GM18517 (cell line): ENCODE results near the gene TMEM200A.

Source experiments
- ATAC-seq: cut with Tn5 transposase; IDR thresholded peaks from one replicate; pipeline ENCODE4 v1.9.1; 2021; ENCODE audit warnings: mild to moderate bottlenecking, moderate library complexity; ENCODE audit not compliant: unreplicated experiment

TMEM200A gene

DNA sequence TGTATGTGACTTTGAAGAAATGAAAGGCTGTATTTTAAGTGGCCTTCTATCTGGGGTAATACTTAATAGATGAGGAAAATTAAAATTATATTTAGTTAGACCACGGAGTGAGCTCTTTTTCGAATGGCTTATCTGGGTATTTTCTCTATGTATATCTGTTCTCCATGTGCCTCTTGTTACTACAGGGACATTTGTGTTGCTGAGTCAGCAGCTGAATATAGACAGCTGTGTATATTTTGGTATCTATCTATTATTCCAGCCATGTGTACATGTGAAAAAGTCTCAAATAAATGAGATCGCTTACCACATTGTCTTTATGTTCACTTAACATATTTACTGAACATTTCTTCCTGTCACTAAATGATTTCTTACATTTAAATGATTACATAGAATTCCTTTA, 57.2 kb downstream of the TMEM200A start:
- ATAC-seq: no peak

DNA sequence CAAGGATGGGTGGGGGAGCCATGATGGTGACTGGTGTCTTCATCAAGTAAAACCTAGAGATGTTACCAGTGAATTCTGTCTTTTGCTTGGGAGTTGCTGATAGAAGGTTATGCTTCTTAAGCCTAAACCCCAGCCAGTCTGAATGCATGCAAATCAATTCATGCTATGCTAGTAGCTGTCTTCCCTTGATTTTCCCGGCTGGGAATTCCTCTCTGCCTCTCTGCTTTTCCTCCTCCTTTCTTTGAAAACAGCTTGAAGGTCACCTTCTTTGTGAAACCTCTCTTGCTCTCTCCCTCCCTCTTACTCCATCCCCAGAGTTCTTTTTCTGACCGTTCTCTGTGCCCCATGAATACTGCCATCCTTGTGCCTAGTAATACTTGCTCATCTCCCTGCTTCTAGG, 58.9 kb downstream of the TMEM200A start:
- no peak for ATAC-seq

DNA sequence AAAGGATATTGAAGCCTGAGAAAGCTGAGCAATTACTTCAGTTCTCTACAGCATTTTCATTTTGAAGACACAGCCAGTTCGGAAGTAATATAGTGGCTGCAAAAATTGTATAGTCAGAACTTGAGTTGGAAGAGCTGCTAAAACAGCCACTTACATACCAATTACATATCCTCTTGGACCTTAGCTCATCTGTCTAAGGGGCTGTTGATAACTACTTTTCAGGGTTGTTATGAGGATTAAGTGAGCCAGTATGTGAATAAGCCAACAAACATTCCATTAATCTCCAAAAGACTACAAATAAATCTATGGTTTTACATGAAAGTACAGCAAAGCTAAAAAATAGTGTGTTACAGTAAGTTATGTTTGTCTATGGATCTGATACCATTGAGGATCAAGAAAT, 59.7 kb downstream of the TMEM200A start:
- no peak for ATAC-seq

DNA sequence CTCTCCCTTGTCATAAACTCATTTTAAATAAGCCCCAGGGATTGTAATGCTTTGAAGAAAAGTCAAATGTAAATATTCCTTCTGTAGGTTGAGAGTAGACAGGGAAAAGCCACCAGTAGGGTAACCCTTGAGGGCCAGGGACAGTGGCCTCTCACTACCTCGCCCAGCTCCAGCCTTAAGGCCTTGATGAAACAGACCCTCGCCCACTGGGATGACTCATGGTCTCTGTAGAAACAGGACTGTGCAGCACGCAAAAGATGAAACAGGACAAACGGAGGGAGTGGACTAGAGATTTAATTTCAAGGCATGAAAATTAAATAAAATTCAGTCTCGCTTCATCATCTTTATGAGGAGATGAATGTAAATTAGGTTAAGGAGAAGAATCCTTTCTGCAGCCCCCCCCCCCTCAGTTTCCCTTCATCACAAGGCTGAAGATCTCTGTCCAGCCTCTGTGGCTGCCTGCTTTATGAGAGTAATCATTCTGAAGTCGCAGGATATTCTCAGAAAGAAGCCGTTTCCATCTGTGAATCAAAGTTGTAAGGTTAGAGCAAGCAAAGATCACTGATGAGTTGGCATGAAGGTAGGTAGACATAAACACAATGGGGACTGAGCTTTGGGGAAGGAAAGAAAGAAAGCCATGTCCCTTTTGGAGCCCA, 60.4 kb downstream of the TMEM200A start:
- no peak for ATAC-seq

DNA sequence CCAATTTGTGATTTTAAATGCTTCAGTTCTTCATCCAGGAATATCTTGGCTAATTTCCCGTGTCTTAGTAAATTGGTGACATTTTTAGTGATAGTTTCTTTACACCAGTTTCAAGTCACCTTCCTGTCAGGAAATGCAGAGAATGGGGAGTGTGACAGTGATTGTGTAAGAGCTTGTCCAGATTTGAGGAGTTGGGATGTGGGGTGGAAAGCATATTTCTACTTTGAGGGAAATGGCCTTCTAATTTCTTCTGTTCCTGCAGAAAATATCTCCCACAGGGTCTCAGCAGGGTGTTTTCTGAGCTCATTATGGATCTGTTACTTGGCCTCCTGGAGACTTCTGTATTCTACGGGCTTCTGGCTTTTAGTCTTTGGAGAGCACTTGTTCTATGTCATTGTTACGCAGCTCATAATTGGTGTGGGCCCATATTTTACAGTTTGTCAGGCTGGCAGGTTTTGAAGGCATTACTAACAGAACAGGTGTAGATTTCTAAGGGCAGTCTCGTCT, 65.6 kb downstream of the TMEM200A start:
- ATAC-seq: no peak

DNA sequence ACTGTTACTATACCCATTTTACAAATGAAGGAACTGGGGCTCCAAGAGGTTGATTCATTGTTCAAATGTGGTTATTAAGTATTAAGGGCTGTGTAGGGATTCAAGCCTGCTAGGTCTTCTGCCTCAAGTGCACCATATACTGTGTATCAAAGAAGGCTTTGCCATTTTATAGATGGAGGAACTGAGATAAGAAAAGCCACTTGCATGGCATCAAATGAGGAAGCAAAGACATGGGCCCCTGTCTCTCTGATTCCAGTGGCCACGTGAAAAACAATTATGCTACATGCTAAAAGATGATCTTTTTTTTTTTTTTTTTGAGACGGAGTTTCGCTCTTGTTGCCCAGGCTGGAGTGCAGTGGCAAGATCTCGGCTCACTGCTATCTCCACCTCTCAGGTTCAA, 67.0 kb downstream of the TMEM200A start:
- no peak for ATAC-seq

DNA sequence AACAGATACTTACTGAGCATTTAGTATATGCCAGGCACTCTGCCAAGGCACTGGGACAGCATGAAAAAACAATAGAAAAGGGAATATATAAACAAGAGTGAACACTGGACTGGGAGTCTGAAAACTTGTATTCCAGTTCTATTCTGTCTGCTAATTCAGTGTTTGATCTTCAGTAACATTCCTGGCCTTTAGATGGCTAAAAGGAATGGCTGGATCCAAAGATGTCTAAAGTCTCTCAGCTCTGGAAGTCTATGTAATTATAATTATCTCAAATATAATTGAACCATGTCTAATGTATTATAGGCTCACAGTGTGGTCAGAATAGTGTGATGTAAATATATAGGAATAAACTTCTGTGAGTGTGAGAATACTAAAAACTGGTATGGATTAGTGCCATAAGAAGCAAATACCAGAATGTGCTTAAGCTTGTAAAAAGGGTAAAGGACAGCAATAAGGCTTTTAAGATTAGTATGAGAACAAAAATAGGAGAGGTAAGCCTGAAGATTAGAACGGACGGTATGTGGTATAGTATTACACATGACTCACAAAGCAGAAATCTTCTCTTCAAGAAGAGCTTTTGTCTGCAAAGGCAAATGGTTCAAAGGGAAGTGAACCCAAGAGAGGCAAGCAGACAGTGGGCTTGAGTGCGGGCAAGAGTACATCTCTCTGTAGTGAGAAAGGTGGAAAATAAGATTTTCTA, 68.5 kb downstream of the TMEM200A start:
- no peak for ATAC-seq

DNA sequence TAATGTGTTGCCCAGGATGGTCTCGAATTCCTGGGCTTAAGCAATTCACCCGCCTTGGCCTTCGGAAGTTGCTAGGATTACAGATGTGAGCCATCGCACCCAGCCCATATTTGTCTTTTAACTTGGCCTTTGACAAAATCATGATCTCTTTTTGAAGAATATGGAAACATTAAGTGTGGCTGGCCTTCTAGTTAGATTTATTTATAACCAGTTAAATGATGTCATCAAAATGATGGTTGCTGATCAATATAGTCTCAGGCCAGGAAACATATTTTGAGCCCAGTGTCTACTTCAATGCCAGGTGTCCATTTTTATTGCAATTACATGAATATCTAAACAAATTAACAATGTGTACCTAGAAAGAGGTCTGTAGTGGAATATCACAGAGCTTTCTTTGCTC, 69.4 kb downstream of the TMEM200A start:
- no peak for ATAC-seq

DNA sequence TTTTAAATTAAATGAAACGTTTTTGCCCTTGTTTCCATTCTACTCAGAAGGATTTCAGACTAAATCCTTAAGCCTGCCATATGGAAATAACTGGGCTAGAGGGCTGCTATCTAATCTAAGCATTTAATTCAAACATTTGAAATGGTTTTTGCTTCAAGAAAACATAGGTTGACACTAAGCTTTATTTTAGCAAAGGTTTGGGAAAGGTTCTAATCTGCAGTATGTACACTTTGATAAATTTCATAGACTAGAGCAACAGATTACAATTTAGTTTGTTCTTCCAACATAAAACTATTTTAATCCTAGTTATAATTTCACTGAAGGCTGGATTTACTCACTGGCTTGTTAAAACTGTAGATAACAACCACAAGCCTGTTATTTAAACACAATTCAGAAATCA, 72.1 kb downstream of the TMEM200A start:
- ATAC-seq: no peak

DNA sequence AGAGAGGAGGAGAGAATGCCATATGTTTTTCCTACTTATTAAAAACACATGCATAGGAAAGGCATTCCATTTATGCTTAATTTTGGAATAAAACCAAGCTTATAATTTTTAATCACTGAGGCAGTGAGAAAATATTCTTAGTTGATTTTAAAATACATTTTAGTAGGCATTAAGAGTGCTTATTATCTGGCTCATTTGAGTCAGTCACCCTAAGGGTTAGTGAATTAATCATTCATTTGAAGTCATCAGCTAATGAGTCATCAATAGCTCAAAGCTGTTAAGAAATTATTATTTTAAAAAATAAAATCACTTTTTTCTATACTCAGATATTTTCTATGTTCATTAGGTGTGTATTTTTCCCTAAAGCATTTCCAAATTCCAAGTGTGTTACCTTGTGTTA, 81.6 kb downstream of the TMEM200A start:
- ATAC-seq: no peak

DNA sequence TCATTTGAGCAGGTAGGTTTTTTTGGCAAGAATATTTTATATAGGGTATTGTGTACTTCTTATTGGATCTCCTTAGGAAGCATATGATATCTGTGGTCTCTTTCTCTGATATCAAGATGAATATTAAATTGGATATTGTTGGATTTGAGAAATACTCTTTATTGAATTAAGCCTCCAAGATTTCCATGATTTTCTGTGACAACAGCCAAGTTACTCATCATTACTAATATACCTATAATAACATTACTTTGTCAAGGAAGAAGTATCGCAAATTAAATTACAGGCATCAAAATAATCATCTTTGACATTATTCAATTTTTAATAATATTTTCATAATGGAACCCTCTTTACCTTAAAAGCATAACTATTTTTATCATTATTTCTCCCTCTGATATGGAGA, 86.5 kb downstream of the TMEM200A start:
- no peak for ATAC-seq

DNA sequence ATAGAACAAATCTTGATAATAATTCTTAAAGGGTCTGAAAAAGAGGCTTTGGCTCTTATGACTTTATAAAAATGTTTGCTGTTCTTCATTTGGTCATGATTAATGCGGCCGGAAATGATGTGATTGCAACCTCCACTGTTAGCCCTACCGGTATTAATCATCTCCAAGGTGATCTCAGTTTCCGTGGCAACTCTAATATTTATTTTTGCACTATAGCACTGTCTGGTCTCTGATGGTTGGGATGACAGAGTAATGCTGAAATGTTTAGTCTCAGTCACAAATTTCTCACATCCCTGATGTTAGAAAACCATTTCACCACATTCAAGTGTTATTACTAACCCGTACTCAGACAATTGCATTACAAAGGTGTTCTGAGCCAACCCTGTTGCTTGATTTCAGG, 87.4 kb downstream of the TMEM200A start:
- ATAC-seq: no peak

DNA sequence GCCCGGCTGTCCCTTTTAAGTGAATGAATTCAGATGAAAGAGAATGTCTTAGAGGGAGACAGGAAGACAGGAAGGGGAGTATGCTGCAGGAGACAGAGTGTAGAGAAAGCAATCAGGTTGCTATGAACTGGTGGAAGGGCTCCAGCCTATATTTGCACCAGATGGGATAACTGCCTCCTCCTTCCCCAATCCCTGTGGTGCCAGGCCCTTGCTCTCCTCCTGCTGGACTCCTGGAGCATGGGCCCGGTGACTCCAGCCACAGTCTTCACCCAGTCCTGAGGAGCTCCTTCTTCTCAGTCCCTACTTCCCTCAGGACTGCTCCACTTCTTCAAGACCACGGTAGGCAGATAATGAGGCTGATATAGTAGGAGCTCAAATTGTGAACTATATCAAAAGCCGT, 91.8 kb downstream of the TMEM200A start:
- ATAC-seq: no peak

DNA sequence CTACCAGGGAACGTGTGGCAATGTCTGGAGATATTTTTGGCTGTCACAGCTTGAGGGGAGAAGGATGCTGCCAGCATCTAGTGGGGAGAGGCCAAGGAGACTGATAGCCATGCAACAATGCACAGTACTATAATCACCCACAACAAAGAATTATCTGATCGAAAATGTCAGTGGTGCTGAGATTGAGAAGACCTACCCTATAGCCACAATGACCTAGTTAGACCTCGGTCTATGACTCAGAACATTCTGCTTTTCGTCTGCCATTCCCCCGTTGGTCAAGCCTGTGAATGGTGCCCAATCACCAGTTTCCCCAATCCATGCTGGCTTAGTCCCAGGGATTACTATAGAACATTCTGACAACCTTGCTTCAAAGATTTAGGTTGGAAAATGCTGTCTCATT, 93.5 kb downstream of the TMEM200A start:
- ATAC-seq: no peak

DNA sequence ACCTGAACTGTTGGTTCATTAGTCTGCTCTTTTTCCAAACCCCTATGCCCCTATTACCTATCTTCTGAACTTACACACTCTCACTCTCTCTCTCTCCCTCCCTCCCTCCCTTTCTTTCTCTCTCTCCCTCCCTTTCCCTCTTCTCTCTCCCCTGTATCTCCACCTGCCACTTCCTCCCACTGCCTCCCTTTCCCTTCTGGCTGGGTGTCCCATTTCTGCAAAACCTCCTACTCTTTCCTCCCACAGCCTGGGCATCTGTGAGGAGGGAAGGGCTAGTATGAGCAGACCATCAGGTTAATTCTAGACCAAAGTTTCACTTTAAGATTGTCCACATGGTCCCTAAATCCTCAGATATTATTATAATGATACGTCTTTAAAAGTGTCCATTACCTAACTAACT, 95.1 kb downstream of the TMEM200A start:
- no peak for ATAC-seq

DNA sequence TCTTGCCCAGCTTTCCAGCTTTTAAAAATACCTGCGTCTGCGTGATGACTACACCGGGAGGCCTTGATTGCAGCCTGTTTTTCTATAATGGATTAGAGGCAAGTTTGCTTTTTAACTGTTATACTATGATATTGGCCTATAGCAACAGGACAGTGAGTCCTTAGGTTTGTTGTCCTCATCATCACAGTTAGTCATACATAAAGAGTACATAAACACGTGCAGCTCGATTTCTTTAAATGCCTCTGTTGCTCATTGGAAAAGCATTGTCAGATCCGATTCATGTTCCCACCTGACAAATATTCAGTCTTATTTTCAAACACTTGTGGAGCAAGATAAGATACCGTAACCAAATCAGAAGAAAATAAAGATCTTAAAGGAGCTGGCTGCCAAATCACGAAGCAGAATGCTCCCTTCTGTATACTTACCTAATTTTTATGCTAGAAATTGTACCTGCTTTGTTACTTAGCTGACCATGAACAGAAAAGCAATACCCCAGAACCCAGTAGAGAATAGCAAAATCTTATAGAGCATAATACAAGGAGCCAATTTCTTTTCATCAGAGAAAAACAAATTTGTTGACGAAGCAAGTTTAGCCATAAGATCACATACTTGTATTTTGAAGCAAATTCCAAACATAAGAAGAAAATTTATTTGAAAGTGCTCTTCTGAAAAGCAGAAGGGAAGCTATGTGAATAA, 100.4 kb downstream of the TMEM200A start:
- ATAC-seq: no peak

DNA sequence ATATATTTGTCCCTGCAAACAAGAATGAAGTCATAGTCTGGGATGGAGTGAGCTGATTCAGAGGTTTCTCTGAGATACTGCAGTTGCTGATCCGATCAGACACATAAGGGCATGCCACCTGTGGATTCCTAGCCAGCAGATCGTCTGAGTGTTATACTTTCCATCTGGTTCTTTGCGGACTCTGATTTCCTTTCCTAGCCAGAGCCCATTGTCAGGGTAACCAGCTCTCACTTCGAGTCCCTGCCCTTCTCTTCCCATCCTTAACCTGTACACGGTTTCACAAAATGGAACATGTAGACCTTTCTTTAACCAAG, 100.9 kb downstream of the TMEM200A start:
- no peak for ATAC-seq

DNA sequence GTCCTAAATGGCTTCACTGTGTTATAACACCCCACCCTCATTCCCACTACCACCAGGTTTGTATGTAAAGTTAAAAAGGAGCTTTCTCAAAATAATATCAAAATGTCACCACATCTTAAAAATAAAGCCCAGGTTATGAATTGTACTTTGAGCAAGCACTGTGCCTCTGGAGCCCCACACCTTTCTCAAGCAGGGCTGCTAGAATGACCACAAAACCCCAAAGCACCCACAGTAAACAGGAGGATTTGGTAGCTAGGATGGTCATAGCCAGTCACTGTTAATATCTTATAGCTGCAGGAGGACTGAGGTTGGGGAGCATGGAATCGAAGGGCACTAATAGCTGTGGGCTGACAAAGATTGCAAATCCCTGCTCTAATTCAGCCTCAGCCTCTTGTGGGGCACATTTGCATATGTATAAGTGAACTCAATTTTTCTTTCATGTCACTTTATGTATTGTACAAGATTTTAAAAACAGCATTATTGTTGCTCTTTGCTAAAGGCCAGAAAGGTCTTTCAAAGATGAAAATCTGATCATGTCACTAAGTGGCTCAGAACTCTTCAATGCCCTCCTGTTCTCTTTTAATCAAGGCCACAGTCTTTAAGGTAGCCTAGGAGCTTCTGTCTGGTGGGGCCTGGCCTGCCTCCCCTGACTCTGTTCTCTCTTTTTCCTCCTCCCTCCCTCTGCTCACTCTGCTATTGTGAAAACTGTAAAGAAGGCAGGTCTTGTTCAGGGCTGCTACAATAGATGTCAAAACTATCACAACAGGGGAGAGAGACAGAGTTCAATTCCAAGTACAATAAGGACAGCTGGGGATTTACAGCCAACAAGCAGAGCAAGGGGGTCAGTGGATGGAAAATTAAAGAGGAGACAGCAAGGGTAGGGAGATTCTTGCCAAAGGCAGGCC, 101.6 kb downstream of the TMEM200A start:
- no peak for ATAC-seq

DNA sequence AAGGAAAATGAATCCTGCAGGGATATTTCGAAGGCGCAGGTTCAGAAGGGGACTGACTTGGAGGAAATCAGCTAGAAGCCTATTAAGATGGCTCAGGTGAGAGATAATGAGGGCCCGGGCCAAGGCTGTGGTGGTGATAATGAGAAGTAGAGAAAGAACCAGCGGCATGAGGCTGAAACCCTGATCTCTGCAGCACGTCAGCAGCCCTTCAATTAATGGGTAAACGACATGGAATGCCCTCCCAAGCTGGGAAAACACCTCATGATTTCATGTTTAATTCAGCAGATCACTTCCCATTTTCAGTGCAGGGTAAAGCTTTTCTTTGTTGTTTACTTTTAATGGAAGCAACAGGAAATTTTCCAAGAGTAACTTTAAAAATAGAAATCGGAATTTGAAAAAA, 104.9 kb downstream of the TMEM200A start:
- no peak for ATAC-seq

DNA sequence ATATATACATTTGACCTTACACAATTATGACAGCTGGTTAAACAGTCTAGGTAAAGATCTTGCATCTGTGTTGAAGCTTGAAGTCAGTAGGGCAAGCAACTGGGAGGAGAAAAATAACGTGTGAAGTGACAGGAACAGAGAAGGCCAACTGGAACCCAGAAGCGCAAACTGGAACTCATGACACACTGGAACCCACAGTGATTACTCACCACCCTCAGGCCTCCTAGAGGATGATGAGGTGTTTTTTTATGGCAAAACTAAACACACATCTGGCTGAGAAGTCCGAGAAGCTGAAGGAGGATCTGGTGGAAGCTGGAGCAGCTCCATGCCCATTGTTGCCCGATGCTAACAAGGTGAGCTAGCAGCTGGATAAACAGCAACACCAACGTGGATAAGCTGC, 108.1 kb downstream of the TMEM200A start:
- no peak for ATAC-seq

DNA sequence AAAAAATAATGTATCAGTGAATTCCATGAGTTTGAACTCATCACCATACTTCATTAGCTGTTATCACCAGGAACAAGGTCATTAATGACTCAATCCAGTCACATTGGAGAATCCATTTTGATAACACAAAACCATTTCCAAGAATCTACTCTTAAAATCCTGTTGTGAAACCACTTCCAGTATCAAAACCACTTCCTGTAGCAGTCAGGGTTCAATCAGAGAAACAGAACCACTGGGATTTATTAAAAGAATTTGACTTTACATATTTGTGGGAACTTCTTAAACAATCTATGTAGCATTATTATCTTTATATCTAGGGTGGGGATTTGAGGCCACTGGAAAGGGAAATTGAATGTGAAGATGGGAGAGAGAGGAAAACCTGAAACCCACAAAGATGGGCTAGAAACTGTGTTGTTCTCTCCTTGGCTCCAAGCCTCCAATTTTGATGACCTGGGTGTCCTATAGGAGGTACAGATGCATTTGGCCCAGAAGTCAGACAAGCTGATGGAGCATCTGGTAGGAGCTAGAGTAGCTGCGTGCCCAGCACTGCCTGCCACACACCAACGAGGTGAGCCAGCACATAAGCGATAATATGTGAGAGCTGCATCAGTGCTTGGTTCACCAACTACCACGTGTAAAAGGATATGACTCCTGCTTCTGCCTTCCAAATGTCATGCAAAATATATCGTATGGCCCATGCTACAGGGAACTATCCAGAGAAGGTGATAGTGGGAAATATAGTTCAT, 117.0 kb downstream of the TMEM200A start:
- ATAC-seq: no peak
